Mesothelial cell of epicardium (in vitro differentiated cells): Measurements from ENCODE around the gene FOSL1. TPM values are rescaled to one million over a fixed set of nuclear protein-coding genes. Genes with fewer than 3 reads are reported as not detected.

Experiments used
- DNase-seq, 2 experiments: peaks; one replicate each; pipeline ENCODE4 v3.0.0; 2021; ENCODE audit warnings: low spot score in 2 of 2; ENCODE audit not compliant: unreplicated experiment in 2 of 2
- H3K27ac Mint-ChIP-seq: 2 replicates; pipeline ENCODE4 v1.8.0; 2021; ENCODE audit warnings: mixed read lengths
- H3K27me3 Mint-ChIP-seq: 2 replicates; pipeline ENCODE4 v1.8.0; 2021; ENCODE audit warnings: low read depth, mixed read lengths
- H3K36me3 Mint-ChIP-seq: 2 replicates; pipeline ENCODE4 v1.8.0; 2021; ENCODE audit warnings: mixed read lengths
- H3K4me1 Mint-ChIP-seq: 2 replicates; pipeline ENCODE4 v1.8.0; 2021; ENCODE audit warnings: mixed read lengths
- H3K4me3 Mint-ChIP-seq: 2 replicates; pipeline ENCODE4 v1.8.0; 2021; ENCODE audit warnings: mild to moderate bottlenecking, moderate library complexity, mixed read lengths
- H3K9me3 Mint-ChIP-seq: 2 replicates; pipeline ENCODE4 v1.8.0; 2021; ENCODE audit warnings: mixed read lengths
- CTCF ChIP-seq: fragments of 200-600 bp; sonication (generic); IDR thresholded peaks from one replicate; pipeline ENCODE4 v1.5.0; 2021; ENCODE audit warnings: antibody characterized with exemption; ENCODE audit not compliant: unreplicated experiment
- total RNA-seq: library from RNA; stranded (reverse); gene quantifications from 3 replicates; pipeline ENCODE4 v1.2.1, GENCODE V29; 2021

Gene FOSL1
- total RNA-seq, 1 donor from 2014 or later = 3.1 TPM

- Mint-ChIP-seq H3K4me1 (peaks cover 41% of the 10 kb centered on the region), H3K27me3 (no peaks in the 10 kb centered on the region), H3K9me3 (no peaks in the 10 kb centered on the region), H3K4me3 (peak overlapping the region; percentile 88), H3K36me3 (peaks cover 26% of the 10 kb centered on the region), H3K27ac (peak overlapping the region; percentile 100)
- no peak for DNase-seq
- no peak for TF ChIP-seq CTCF
Observed at GRCh38 chr11:65858681-65859087, 41.5 kb downstream of the FOSL1 start.

- TF ChIP-seq CTCF = no peak
- no peaks in the 10 kb centered on the region for H3K27me3 Mint-ChIP-seq
- peak; percentile 92 to 97 for DNase-seq
- H3K4me3 Mint-ChIP-seq = peak within 1 kb of the TSS; percentile 88
- no peaks in the 10 kb centered on the region for H3K9me3 Mint-ChIP-seq
- H3K27ac Mint-ChIP-seq = peak within 1 kb of the TSS; percentile 100
- H3K4me1 Mint-ChIP-seq = peaks cover 41% of the 10 kb centered on the region
- peaks cover 31% of the 10 kb centered on the region for H3K36me3 Mint-ChIP-seq
Observed at GRCh38 chr11:65857853-65858680, 42.1 kb downstream of the FOSL1 start, which contains the start of gene CFL1. CFL1 (minus strand) TSS chr11:65858180; CDS start chr11:65858099, 81 bp downstream.

- H3K36me3 Mint-ChIP-seq = peaks cover 28% of the 10 kb centered on the region
- H3K27ac Mint-ChIP-seq = no peak overlapping the region
- peaks cover 37% of the 10 kb centered on the region for H3K4me1 Mint-ChIP-seq
- no peaks in the 10 kb centered on the region for H3K9me3 Mint-ChIP-seq
- H3K27me3 Mint-ChIP-seq = no peaks in the 10 kb centered on the region
- peak in 1 of 2 experiments; percentile 64 for DNase-seq
- no peak for TF ChIP-seq CTCF
- H3K4me3 Mint-ChIP-seq = peak overlapping the region; percentile 79
Observed at GRCh38 chr11:65857500-65857852, 42.7 kb downstream of the FOSL1 start.

- Mint-ChIP-seq H3K36me3 (peaks cover 31% of the 10 kb centered on the region), H3K4me1 (peaks cover 36% of the 10 kb centered on the region), H3K27ac (peak overlapping the region; percentile 81), H3K9me3 (no peaks in the 10 kb centered on the region), H3K27me3 (no peaks in the 10 kb centered on the region), H3K4me3 (peak overlapping the region; percentile 79)
- no peak for TF ChIP-seq CTCF
- DNase-seq = peak in 1 of 2 experiments; percentile 77
Observed at GRCh38 chr11:65856689-65857499, 43.3 kb downstream of the FOSL1 start.

- H3K9me3 Mint-ChIP-seq = no peaks in the 10 kb centered on the region
- no peak for TF ChIP-seq CTCF
- peak overlapping the region; percentile 81 for H3K27ac Mint-ChIP-seq
- peaks cover 30% of the 10 kb centered on the region for H3K4me1 Mint-ChIP-seq
- H3K36me3 Mint-ChIP-seq = peaks cover 38% of the 10 kb centered on the region
- no peak for DNase-seq
- H3K27me3 Mint-ChIP-seq = no peaks in the 10 kb centered on the region
- peak overlapping the region; percentile 79 for H3K4me3 Mint-ChIP-seq
Observed at GRCh38 chr11:65855927-65856363, 44.2 kb downstream of the FOSL1 start.
